Prostate gland (tissue), 2 donors: ENCODE results near the gene ELAVL2. TPM values are rescaled to one million over a fixed set of nuclear protein-coding genes. Genes with fewer than 3 reads are reported as not detected.

Source experiments
- DNase-seq: peaks from one replicate; pipeline ENCODE4 v3.0.0-alpha.2; 2019; ENCODE audit warnings: low spot score
- H3K27ac ChIP-seq, 2 donors: fragments of 200-600 bp; sonication (generic); 2 replicates each; pipeline ENCODE4 v1.5.1; 2017 to 2019
- H3K27me3 ChIP-seq: fragments of 200-600 bp; sonication (generic); replicated peaks from 2 replicates; pipeline ENCODE4 v1.5.1; 2019; ENCODE audit not compliant: insufficient read depth
- H3K36me3 ChIP-seq, 2 donors: fragments of 200-600 bp; sonication (generic); 1 replicate in 1 of 2; 2 replicates in 1 of 2; pipeline versions ENCODE4 v1.5.1 to v1.8.1; 2017 to 2019
- H3K4me1 ChIP-seq: fragments of 200-600 bp; sonication (generic); replicated peaks from 2 replicates; pipeline ENCODE4 v1.5.1; 2019
- H3K4me3 ChIP-seq, 2 donors: fragments of 200-600 bp; sonication (generic); 2 replicates each; pipeline ENCODE4 v1.5.1; 2017 to 2019
- H3K9me3 ChIP-seq: fragments of 200-600 bp; sonication (generic); 2 replicates; pipeline ENCODE4 v1.5.1; 2017
- POLR2A ChIP-seq: fragments of 450-650 bp; IDR thresholded peaks from one replicate; pipeline ENCODE4 v1.6.1; 2016; ENCODE audit warnings: antibody characterized with exemption, mild to moderate bottlenecking
- POLR2AphosphoS5 ChIP-seq: sonication (generic); formaldehyde crosslinking; IDR thresholded peaks from one replicate; pipeline ENCODE4 v1.6.1; 2017; ENCODE audit warnings: antibody characterized with exemption
- WGBS: methylation state at CpG from one replicate; pipeline ENCODE4 v1.1.5; 2018; 5-methylcytosine and 5-hydroxymethylcytosine counted together
- intact Hi-C: fragments of 100-400 bp; cut with DNase I; formaldehyde crosslinking; loops from one replicate; pipeline ENCODE4 v1.14.2; 2022
- total RNA-seq, 2 donors: library from RNA; depleted of rRNA; stranded (reverse); fragments of >200 nt; gene quantifications; one replicate each; pipeline ENCODE4 v1.1.0, GENCODE V29; 2016
- TF ChIP-seq, protein P1 (sequence below), 4 experiments: fragments of 200-600 bp in 2 of 4; fragments of 450-650 bp in 2 of 4; sonication (generic) in 2 of 4; IDR thresholded peaks; 1 replicate in 3 of 4; 2 replicates in 1 of 4; pipeline ENCODE4 v1.5.1; 2016 to 2019; ENCODE audit warnings: antibody characterized with exemption in 4 of 4, mild to moderate bottlenecking in 2 of 4, moderate library complexity in 2 of 4

Gene ELAVL2
- total RNA-seq, 2 donors from 2014 or later: 0.55 to 43.1 TPM

DNA sequence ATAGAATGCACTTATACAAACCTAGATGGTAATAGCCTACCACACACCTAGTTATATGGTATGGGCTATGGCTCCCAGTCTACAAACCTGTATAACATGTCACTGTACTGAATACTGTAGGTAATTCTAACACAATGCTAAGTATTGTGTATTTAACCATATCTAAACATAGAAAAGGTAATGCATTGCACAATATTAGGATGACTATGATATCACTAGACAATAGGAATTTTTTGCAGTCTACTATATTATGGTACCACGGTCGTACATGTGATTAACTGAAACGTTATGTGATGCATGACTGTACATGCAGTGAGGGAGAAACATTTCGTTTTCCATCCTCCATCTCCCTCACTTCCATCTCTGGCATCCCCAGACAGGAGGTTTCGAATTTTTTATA lies 130.5 kb downstream of the ELAVL2 start:
- TF ChIP-seq POLR2A: no peak
- no peak for TF ChIP-seq POLR2AphosphoS5
- TF ChIP-seq, protein P1, sequence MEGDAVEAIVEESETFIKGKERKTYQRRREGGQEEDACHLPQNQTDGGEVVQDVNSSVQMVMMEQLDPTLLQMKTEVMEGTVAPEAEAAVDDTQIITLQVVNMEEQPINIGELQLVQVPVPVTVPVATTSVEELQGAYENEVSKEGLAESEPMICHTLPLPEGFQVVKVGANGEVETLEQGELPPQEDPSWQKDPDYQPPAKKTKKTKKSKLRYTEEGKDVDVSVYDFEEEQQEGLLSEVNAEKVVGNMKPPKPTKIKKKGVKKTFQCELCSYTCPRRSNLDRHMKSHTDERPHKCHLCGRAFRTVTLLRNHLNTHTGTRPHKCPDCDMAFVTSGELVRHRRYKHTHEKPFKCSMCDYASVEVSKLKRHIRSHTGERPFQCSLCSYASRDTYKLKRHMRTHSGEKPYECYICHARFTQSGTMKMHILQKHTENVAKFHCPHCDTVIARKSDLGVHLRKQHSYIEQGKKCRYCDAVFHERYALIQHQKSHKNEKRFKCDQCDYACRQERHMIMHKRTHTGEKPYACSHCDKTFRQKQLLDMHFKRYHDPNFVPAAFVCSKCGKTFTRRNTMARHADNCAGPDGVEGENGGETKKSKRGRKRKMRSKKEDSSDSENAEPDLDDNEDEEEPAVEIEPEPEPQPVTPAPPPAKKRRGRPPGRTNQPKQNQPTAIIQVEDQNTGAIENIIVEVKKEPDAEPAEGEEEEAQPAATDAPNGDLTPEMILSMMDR (IDR thresholded peaks at IDR 0.05): no peak
- intact Hi-C loops: no loop called here
- Histone ChIP-seq H3K9me3 (no peaks in the 10 kb centered on the region), H3K36me3 (no peaks in the 10 kb centered on the region), H3K27ac (no peak overlapping the region), H3K27me3 (no peaks in the 10 kb centered on the region), H3K4me1 (no peaks in the 10 kb centered on the region), H3K4me3 (no peak overlapping the region)
- WGBS: 87% methylated on average over 5 of the region's 5 CpGs
- DNase-seq: no peak

DNA sequence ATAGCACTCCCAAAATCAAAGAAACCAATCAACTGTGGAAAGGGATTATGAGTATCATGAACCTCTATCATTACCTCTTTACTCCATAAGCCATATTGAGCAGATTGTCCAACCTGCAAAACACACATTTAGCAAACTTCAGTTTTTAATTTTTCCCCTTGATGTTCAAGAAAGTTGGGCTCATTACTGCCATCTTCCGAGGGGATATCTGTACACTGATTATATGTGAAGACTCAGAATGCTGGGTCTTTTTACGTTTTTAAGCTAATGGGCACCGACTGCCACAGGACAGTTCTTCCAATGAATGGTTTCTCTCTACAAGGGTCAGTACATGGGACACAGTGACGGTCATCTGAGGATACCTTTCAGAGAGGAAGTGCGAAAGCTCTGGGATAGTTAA lies 132.7 kb downstream of the ELAVL2 start:
- Histone ChIP-seq H3K27me3 (no peaks in the 10 kb centered on the region), H3K27ac (no peak overlapping the region), H3K9me3 (no peaks in the 10 kb centered on the region), H3K36me3 (no peaks in the 10 kb centered on the region), H3K4me1 (no peaks in the 10 kb centered on the region), H3K4me3 (no peak overlapping the region)
- no peak for DNase-seq
- 94% methylated on average over 5 of the region's 5 CpGs for WGBS
- intact Hi-C loops: no loop called here
- no peak for TF ChIP-seq POLR2A
- TF ChIP-seq, protein P1 (IDR thresholded peaks at IDR 0.05): no peak
- no peak for TF ChIP-seq POLR2AphosphoS5

DNA sequence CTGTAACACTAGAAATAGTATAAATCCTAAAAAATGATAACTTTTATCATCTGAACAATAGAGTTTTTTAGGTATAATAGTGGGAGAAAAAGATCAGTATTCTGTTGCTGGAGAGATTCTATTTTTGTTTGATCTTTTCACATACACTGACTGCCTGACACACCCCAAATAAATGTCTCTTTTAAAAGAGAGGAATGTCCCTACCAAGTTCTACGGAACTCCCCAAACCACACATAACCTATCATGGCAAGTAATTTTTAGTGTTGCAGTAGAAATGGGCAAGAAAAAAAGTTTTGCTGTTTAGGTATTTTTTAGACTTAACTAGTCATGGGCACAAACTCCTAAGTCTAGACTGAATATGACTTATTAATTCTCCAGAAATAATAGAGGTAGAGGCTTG lies 139.1 kb downstream of the ELAVL2 start:
- Histone ChIP-seq H3K27me3 (no peaks in the 10 kb centered on the region), H3K4me1 (no peaks in the 10 kb centered on the region), H3K9me3 (no peaks in the 10 kb centered on the region), H3K4me3 (no peak overlapping the region), H3K36me3 (no peaks in the 10 kb centered on the region), H3K27ac (no peak overlapping the region)
- DNase-seq: no peak
- intact Hi-C loops: no loop called here
- TF ChIP-seq POLR2AphosphoS5 (no peak), POLR2A (no peak)
- TF ChIP-seq, protein P1 (IDR thresholded peaks at IDR 0.05): no peak
- 55% methylated on average over 1 of the region's 1 CpG for WGBS

DNA sequence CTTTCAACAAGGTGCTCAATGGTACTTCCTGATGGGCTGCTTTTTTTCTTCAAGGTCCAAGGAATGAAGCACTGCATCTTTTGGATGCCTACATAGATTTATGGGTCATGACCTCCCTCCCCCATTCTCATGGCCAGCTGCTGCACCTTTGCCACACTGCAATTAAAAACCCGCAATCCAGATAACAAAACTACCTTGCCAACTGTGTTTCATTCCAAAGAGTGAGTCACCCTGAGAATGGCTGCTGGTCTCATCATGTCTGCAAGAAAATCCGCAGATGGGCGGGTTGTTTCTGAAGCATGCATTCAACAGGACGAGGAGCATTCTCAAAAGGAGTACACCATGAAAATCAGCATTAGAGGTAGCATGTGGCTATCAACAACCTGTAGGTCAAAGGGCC lies 139.8 kb downstream of the ELAVL2 start:
- TF ChIP-seq POLR2AphosphoS5: no peak
- no peak for TF ChIP-seq POLR2A
- TF ChIP-seq, protein P1 (IDR thresholded peaks at IDR 0.05): no peak
- DNase-seq: no peak
- no peaks in the 10 kb centered on the region for H3K9me3 ChIP-seq
- H3K36me3 ChIP-seq: no peaks in the 10 kb centered on the region
- no peak overlapping the region for H3K27ac ChIP-seq
- H3K4me1 ChIP-seq: no peaks in the 10 kb centered on the region
- no peak overlapping the region for H3K4me3 ChIP-seq
- intact Hi-C loops: no loop called here
- 67% methylated on average over 4 of the region's 4 CpGs for WGBS
- H3K27me3 ChIP-seq: no peaks in the 10 kb centered on the region

DNA sequence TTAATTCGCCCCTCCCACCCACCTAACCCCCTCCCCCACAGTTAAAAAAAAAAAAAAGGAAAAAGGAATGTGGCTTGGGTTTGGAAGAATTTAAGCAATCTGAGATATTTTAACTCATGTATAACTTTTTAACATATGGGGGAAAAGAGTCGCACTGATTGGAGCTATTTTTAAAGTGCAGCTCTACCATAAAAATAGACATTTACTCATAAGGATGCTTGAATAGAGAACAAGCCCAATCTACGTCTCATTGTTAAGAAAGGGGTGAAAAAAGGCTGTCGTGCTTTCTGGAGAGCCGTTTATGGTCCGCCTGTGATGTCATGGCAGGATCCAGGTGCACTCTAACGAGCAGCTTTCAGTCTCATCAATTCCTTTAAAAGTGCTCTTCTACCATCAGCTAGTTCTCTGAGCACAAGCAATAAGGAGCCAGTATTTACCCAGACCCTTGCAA lies 142.4 kb downstream of the ELAVL2 start:
- Histone ChIP-seq H3K4me1 (no peaks in the 10 kb centered on the region), H3K27me3 (no peaks in the 10 kb centered on the region), H3K27ac (no peak overlapping the region), H3K36me3 (no peaks in the 10 kb centered on the region), H3K9me3 (no peaks in the 10 kb centered on the region), H3K4me3 (no peak overlapping the region)
- no peak for DNase-seq
- WGBS: 61% methylated on average over 7 of the region's 7 CpGs
- TF ChIP-seq, protein P1 (IDR thresholded peaks at IDR 0.05): no peak
- no peak for TF ChIP-seq POLR2AphosphoS5
- no peak for TF ChIP-seq POLR2A
- intact Hi-C loops: no loop called here
